Thoracic aorta (tissue), 2 donors: ENCODE results near the gene GSTK1. TPM values are rescaled to one million over a fixed set of nuclear protein-coding genes. Genes with fewer than 3 reads are reported as not detected.
"Not testable (repeated sequence)": the region's sequence is repeated elsewhere in the genome, so short reads cannot be mapped to it uniquely, and the experiment has no call there.

Experiments used
- ATAC-seq: fragments of 150-250 bp; one replicate; pipeline ENCODE4 v1.8.0; 2017; ENCODE audit warnings: low read depth; ENCODE audit not compliant: insufficient number of reproducible peaks, low FRiP score
- DNase-seq: peaks from one replicate; pipeline ENCODE4 v3.0.0-alpha.2; 2020; ENCODE audit warnings: low spot score
- H3K27ac ChIP-seq, 2 donors: fragments of 200-600 bp; sonication (generic); 1 replicate in 1 of 2; 2 replicates in 1 of 2; pipeline ENCODE4 v1.5.1; 2016; ENCODE audit warnings: mild to moderate bottlenecking in 2 of 2, moderate library complexity in 2 of 2
- H3K27me3 ChIP-seq: fragments of 200-600 bp; sonication (generic); replicated peaks from 2 replicates; pipeline ENCODE4 v1.6.0; 2016; ENCODE audit warnings: mild to moderate bottlenecking; ENCODE audit not compliant: insufficient read depth
- H3K36me3 ChIP-seq: fragments of 200-600 bp; sonication (generic); one replicate; pipeline ENCODE4 v1.5.1; 2016
- H3K4me1 ChIP-seq, 2 donors: fragments of 200-600 bp; sonication (generic); 1 replicate in 1 of 2; 2 replicates in 1 of 2; pipeline versions ENCODE4 v1.5.1 to v1.6.0; 2016; ENCODE audit warnings: low read depth in 2 of 2, mild to moderate bottlenecking in 1 of 2; ENCODE audit not compliant: control insufficient read depth in 1 of 2
- H3K4me3 ChIP-seq: fragments of 200-600 bp; sonication (generic); 2 replicates; pipeline ENCODE4 v1.5.1; 2016; ENCODE audit warnings: mild to moderate bottlenecking
- H3K9me3 ChIP-seq: fragments of 200-600 bp; sonication (generic); 2 replicates; pipeline ENCODE4 v1.5.1; 2016
- total RNA-seq, 2 donors: library from RNA; depleted of rRNA; stranded (reverse); fragments of >200 nt; gene quantifications; one replicate each; pipeline versions ENCODE4 v1.1.0 to v1.2.3, GENCODE V29; 2016
- TF ChIP-seq, protein P1 (sequence below): fragments of 200-600 bp; sonication (generic); IDR thresholded peaks from one replicate; pipeline ENCODE4 v1.5.1; 2019; ENCODE audit warnings: antibody characterized with exemption

The GSTK1 gene
- total RNA-seq, result 100 to 1,000 TPM; 106 to 148 TPM

DNA sequence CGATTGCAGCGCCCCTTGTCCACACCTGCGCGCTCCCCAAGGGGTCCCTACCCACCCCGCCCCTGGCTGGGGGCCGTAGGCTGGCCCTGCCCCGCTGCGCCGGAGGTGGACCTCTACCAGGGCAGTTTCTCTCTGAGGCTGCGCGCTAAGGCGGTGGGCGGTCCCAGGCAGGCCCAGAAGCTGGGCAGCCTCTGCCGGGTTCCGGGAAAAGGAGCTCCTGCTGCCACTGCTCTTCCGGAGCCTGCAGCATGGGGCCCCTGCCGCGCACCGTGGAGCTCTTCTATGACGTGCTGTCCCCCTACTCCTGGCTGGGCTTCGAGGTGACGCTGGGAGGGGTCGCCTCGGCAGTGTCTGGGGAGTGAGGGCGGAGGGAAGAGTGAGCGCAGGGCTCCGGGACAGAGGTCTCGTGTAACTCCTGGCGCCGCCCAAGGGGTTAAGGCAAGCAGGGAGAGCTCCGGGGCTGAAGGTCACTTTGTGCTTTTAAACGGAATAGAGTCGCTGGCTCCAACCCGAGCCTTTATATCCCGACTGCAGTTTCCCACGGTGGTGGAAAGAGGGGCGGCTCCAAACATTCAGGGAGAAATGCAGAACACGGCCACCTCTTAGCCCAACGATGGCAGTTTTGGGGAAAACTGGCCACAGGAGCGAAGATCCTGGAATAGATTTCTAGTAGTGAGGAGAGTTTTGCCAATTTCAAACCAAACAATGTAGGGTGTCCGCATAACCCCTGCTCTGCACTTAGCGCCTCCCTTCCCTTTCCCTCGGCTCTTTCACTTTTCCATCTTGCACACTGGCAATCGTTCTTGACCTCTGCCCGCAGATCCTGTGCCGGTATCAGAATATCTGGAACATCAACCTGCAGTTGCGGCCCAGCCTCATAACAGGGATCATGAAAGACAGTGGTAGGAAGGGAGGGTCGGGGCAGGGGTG is at the start of gene GSTK1:
Gene GSTK1, plus strand, starts transcription at position 176 of the 930 bp plus-strand sequence. Its CDS starts 73 bp downstream, at position 249.
- TF ChIP-seq, protein P1, sequence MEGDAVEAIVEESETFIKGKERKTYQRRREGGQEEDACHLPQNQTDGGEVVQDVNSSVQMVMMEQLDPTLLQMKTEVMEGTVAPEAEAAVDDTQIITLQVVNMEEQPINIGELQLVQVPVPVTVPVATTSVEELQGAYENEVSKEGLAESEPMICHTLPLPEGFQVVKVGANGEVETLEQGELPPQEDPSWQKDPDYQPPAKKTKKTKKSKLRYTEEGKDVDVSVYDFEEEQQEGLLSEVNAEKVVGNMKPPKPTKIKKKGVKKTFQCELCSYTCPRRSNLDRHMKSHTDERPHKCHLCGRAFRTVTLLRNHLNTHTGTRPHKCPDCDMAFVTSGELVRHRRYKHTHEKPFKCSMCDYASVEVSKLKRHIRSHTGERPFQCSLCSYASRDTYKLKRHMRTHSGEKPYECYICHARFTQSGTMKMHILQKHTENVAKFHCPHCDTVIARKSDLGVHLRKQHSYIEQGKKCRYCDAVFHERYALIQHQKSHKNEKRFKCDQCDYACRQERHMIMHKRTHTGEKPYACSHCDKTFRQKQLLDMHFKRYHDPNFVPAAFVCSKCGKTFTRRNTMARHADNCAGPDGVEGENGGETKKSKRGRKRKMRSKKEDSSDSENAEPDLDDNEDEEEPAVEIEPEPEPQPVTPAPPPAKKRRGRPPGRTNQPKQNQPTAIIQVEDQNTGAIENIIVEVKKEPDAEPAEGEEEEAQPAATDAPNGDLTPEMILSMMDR, result no peak
- peaks cover 0 to 23% of the 10 kb centered on the region in 2 donors for H3K4me1 ChIP-seq
- H3K9me3 ChIP-seq, result no peaks in the 10 kb centered on the region
- peak within 1 kb of the TSS; percentile 97 for H3K4me3 ChIP-seq
- H3K36me3 ChIP-seq, result peaks cover 12% of the 10 kb centered on the region
- DNase-seq, result peak; percentile 49
- ATAC-seq, result no peak
- no peaks in the 10 kb centered on the region for H3K27me3 ChIP-seq
- peak within 1 kb of the TSS; percentile 73 to 79 for H3K27ac ChIP-seq

DNA sequence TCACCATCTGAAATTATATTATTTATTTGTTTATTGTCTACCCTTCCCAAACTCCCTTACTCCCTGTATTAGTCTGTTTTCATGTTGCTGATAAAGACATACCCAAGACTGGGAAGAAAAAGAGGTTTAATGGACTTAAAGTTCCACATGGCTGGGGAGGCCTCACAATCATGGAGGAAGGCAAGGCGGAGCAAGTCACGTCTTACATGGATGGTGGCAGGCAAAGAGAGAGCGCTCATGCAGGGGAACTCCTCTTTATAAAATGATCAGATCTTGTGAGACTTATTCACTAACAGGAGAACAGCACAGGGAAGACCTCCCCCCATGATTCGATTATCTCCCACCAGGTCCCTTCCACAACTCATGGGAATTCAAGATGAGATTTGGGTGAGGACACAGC is 49.8 kb upstream of the GSTK1 start:
- ATAC-seq, DNase-seq, H3K4me1 ChIP-seq, H3K36me3 ChIP-seq, H3K27ac ChIP-seq, H3K4me3 ChIP-seq, H3K9me3 ChIP-seq, H3K27me3 ChIP-seq: not testable (repeated sequence)

DNA sequence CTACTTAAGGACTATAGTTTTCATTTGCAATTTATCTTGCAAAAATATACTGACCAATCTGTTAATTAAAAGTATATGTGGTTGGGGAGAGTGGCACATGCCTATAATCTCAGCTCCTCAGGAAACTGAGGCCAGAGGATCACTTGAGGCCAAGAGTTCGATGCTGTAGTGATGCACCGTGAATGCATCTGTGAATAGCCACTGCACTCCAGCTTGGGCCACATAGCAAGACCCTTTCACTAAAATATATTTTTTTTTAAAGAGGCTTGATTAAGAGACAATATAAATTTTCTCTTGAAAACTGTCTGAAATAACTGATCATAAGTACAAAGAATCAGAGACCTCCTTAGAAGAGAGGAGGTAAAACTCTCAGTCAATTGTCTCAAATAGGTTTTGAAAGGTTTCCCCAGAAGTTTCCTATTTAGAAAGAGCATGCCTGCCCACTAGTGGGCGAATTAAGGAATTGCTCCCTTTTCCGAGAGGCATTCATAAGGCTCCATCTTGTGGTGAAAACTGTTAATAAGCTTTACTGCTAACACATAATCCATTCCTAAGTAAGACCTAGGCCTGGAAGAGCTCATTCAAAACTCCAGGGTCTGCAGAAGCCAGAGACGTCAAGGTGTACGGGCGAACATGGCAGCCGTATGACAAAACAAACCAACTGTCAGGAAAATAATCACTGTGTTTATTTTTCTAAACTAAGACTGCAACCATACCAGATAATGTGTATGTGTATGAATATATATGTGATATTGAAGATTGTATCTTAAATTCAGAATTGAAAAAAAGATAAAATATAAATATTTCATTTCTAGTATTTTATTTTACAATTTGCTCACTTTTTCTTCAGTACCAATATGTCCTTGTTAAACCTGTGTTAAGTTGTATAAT is 48.2 kb upstream of the GSTK1 start:
- Histone ChIP-seq H3K9me3 (no peaks in the 10 kb centered on the region), H3K4me3 (no peak overlapping the region), H3K27me3 (no peaks in the 10 kb centered on the region), H3K4me1 (no peaks in the 10 kb centered on the region), H3K36me3 (no peaks in the 10 kb centered on the region), H3K27ac (no peak overlapping the region)
- DNase-seq, result no peak
- peak; percentile 76 for ATAC-seq
- TF ChIP-seq, protein P1, result peak; percentile 95

DNA sequence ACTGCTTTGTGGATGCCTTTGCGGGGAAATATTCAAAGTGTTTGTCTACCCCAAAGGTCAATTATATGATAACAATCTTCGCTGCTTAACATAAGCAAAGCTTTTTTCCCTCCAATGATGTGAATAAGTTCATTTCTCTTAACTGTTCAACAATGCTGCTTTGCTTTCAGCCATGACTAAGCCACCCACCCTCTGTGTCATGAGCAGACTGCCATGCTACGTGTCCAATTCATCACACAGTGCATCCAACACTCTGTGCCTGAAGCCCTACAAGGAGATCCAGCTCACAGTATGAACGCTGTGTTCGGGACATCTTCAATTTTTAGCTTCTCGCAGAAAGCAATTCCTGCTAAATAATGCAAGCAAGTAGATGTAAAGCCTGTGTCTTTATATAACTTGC is 47.1 kb upstream of the GSTK1 start:
- H3K4me3 ChIP-seq, result no peak overlapping the region
- no peak overlapping the region for H3K27ac ChIP-seq
- TF ChIP-seq, protein P1, result no peak
- H3K9me3 ChIP-seq, result no peaks in the 10 kb centered on the region
- ATAC-seq (no peak), DNase-seq (no peak)
- no peaks in the 10 kb centered on the region for H3K27me3 ChIP-seq
- H3K36me3 ChIP-seq, result no peaks in the 10 kb centered on the region
- H3K4me1 ChIP-seq, result no peaks in the 10 kb centered on the region

DNA sequence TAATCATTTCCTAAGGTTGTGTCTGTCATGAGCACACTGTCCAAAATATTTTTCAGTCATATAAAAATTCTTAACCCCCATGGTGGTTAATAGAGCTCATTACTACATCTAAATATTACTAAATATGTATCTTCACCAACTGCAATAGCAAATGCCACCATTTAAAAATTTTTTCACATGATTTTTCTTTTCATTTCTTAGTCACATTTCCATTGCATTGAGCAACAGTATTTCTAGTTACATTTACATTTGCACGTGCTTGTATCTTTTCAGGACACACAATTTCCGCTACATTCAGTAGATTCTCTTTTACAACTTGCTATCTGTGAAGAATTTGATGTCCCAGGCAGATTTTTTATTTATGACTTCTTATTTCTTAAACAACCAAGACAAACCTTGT is 46.6 kb upstream of the GSTK1 start:
- Histone ChIP-seq H3K27me3 (no peaks in the 10 kb centered on the region), H3K36me3 (no peaks in the 10 kb centered on the region), H3K27ac (no peak overlapping the region), H3K4me1 (no peaks in the 10 kb centered on the region), H3K4me3 (no peak overlapping the region), H3K9me3 (no peaks in the 10 kb centered on the region)
- TF ChIP-seq, protein P1, result no peak
- no peak for DNase-seq
- ATAC-seq, result no peak
